GM18508 (cell line): ENCODE data around the gene CDK13.

ENCODE experiments used
- ATAC-seq: cut with Tn5 transposase; IDR thresholded peaks from one replicate; pipeline ENCODE4 v1.9.1; 2021; ENCODE audit warnings: moderate number of reproducible peaks; ENCODE audit not compliant: insufficient read depth, unreplicated experiment

Gene CDK13

GRCh38 chr7:39948375-39948955 lies 1.6 kb upstream of the CDK13 start:
- ATAC-seq, result no peak

DNA sequence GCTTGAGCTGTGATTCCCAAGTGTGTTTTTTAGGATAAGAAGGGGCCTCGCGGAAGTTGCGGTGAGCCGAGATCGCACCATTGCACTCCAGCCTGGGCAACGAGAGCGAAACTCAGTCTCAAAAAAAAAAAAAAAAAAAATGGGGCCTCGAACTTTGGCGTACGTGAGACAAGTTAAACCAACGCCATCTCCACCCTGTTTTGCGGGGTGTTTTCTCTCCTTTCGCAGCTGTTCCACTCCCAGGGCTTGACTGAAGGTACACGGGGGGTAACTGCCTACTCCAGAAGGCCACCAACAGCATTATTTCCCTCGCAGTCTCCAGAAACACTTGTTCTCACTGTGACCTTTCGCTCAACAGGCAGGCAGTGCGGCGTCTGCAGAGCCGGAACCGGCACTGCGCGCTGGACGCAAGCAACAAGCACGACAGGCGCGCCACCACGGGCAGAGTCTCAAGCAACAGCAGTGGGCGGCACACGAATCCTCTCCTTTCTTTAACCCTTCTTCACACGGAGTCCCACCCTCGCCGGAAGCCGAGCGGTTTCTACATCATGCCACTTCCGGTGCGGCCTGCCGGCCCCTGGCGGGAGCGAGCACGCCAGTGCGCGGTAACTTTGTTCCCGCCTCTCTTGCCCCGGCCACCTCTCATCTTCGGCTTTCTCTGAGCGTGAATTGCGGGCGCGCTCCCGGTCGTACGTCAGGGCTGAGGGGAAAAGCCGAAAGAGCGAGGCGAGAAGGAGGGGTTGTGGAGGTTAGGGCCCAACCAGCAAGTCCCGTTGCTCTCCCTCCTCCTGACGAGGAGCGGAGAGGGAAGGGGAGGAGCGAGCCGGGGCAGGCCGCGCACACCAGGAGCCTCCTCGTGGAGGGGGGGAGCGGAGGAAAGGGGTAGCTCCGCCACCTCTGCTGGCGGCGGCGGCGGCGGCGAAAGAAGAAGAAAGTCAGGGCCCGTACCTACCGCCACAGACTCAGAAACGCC lies 814 bp upstream of the CDK13 start:
- ATAC-seq, result peak; percentile 67

- ATAC-seq, result no peak
These were observed 593 bp downstream of the CDK13 start for GRCh38 chr7:39950473-39951225.

GRCh38 chr7:39951226-39952194 lies 1.5 kb downstream of the CDK13 start:
- no peak for ATAC-seq

- ATAC-seq, result no peak
These were observed 2.3 kb downstream of the CDK13 start for GRCh38 chr7:39952374-39952773.

DNA sequence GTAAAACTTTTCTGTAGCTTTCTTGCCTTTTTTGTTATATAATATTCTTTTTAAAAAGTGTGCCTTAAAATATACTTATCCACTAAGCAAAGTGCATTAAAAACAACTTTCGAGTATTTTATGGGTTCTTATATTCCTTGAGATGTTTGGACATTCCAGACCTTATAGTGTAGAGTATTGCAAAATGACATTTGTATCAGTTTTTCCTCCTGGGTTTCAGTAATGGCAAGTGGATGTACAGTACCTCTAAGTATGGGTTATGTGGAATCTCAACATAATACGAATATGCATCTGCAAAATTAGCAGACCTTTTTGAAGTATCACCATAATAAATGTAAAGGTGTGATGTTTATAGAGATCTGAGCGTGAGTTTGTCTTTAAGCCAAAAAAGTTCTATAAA lies 2.7 kb downstream of the CDK13 start:
- ATAC-seq, result no peak

GRCh38 chr7:39954694-39955093 lies 4.6 kb downstream of the CDK13 start:
- ATAC-seq, result no peak

- no peak for ATAC-seq
These were observed 8.0 kb downstream of the CDK13 start for GRCh38 chr7:39958038-39958437.

DNA sequence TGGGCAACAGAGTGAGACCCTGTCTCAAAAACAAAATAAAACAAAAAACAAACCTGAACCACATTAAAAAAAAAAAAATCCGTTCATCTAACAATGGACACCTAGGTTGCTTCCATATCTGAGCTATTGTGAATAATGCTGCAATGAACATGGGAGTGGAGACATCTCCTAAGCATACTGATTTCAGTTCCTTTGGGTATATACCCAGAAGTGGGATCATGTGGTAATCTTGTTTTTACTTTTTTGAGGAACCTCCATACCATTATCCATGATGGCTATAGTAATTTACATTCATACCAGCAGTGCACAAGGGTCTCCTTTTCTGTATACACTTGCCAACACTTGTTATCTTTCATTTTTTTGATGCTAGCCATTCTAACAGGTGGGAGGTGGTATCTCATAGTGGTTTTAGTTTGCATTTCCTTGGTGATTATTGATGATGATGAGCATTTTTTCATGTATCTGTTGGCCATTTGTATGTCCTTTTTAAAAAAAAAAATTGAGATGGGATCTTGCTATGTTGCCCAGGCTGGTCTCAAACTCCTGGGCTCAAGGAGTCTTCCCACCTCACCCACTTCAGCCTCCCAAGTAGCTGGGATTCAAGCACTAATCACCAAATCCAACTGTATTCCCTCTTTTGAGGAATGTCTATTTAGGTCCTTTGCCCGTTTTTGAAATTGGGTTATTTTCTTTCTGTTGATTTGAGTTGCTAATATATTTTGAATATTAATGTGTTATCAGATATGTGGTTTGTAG lies 17.5 kb downstream of the CDK13 start:
- no peak for ATAC-seq

GRCh38 chr7:39969431-39969830 lies 19.4 kb downstream of the CDK13 start:
- no peak for ATAC-seq

DNA sequence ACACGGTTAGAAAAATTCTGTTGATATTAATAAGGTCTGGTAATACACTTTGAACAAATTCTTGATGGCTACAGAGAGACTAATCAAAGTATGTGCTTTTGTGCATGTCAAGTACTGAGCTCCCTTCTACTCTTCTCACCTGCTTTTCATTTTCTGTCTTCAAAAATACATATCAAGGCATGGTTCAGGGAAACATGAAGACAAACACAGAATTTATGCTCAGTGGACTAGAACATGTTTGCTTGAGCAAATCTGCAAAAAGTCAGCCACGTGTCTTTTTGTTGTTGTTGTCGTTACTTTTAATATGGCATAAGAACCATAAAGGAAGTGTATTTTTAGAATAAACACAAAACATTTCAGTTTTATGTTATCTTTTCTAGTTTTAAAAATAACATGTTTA lies 21.9 kb downstream of the CDK13 start:
- no peak for ATAC-seq

GRCh38 chr7:39973801-39974200 lies 23.7 kb downstream of the CDK13 start:
- ATAC-seq, result no peak

DNA sequence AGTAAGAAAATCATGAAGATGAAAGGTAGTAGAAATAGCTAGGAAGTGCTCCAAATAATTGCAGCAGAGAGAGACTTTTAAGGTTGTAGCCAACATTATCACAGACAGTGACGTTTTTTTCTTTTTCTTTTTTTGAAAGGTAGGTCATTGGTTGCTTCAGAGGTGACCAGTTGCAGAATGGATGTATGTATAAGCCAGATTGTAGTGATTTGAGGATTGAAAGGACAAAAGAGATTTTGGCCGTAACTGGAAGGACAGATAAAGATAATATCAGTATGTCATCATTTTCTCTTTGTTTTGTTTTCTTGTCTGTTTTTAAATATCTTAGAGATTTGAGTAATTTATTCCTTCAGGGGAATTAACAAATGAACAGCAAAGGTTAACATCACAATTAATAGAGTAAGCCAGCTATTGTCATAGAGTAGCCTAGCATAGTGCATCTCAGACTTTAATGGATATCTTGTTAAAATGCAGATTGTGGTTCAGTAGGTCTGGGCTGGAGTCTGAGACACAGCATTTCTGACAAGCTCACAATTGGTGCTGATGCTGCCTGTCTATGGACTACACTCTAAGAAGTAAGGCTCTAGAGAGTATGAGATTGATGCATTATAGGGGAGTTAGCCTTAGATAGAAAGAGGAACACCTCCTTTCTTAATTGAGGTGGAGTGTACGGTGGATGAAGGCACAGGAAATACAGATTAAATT lies 28.3 kb downstream of the CDK13 start:
- ATAC-seq, result no peak

- no peak for ATAC-seq
These were observed 29.5 kb downstream of the CDK13 start for GRCh38 chr7:39979406-39980073.

- no peak for ATAC-seq
These were observed 35.4 kb downstream of the CDK13 start for GRCh38 chr7:39985398-39985918.

GRCh38 chr7:39987641-39988347 lies 37.7 kb downstream of the CDK13 start:
- no peak for ATAC-seq

- no peak for ATAC-seq
These were observed 50.8 kb downstream of the CDK13 start for GRCh38 chr7:40000734-40001315.
